Astrocyte of the hippocampus (primary cell): ENCODE data around the gene GJB1.
"Not testable (repeated sequence)": the region's sequence is repeated elsewhere in the genome, so short reads cannot be mapped to it uniquely, and the experiment has no call there.

Experiments
- DNase-seq: peaks from one replicate; pipeline ENCODE4 v3.0.0; 2011; ENCODE audit warnings: low read depth, low spot score

The GJB1 gene

GRCh38 chrX:71256051-71256450 lies 33.0 kb downstream of the GJB1 start:
- no peak for DNase-seq

GRCh38 chrX:71256856-71257255 lies 33.8 kb downstream of the GJB1 start:
- no peak for DNase-seq

GRCh38 chrX:71268624-71269023 lies 45.6 kb downstream of the GJB1 start:
- not testable (repeated sequence) for DNase-seq

GRCh38 chrX:71269801-71270395 lies 46.9 kb downstream of the GJB1 start:
- no peak for DNase-seq

GRCh38 chrX:71272313-71272712 lies 49.3 kb downstream of the GJB1 start:
- not testable (repeated sequence) for DNase-seq
